IMR-90 (cell line): ENCODE data around the gene RHOT2. TPM values are rescaled to one million over a fixed set of nuclear protein-coding genes. Genes with fewer than 3 reads are reported as not detected.

ENCODE experiments used
- ATAC-seq: fragments of 200-7000 bp; cut with Tn5 transposase; 2 replicates; pipeline ENCODE4 v1.9.1; 2020; ENCODE audit warnings: low read depth, mild to moderate bottlenecking, moderate library complexity
- BruUV-seq: library from RNA; stranded (reverse); fragments of 400-500 nt; replicated peaks from 2 replicates; lab custom pipeline; 2021; lab: Mats Ljungman, UMichigan
- CTCF ChIA-PET: fragments of 300-600 bp; formaldehyde crosslinking; extraction: SDS; loops from one replicate; lab custom pipeline; 2021; ENCODE audit warnings: antibody characterized with exemption; lab: Yijun Ruan, JAX
- POLR2A ChIA-PET: fragments of 300-600 bp; sonication (Branson Sonifier 250); formaldehyde crosslinking; loops from one replicate; lab custom pipeline; 2022; ENCODE audit warnings: antibody characterized with exemption; ENCODE audit not compliant: unreplicated experiment; lab: Charles Lee
- DNase-seq: peaks from one replicate; pipeline ENCODE4 v3.0.0; 2013
- H2AFZ ChIP-seq: replicated peaks from 2 replicates; pipeline ENCODE3; 2013; ENCODE audit warnings: low read length, mild to moderate bottlenecking; ENCODE audit not compliant: poor library complexity
- H2AK5ac ChIP-seq: 2 replicates; pipeline ENCODE4 v1.6.1; 2013; ENCODE audit warnings: low read depth, low read length, inconsistent platforms
- H2AK9ac ChIP-seq: replicated peaks from 2 replicates; pipeline ENCODE3; 2013; ENCODE audit warnings: mild to moderate bottlenecking, low read depth, low read length, moderate library complexity; ENCODE audit not compliant: poor library complexity
- H2BK120ac ChIP-seq: 2 replicates; pipeline ENCODE4 v1.6.1; 2013; ENCODE audit warnings: low read depth, low read length, inconsistent platforms
- H2BK15ac ChIP-seq: 3 replicates; pipeline ENCODE4 v1.6.1; 2013; ENCODE audit warnings: low read depth, low read length, inconsistent platforms
- H2BK20ac ChIP-seq: 2 replicates; pipeline ENCODE4 v1.6.1; 2013; ENCODE audit warnings: low read depth, mild to moderate bottlenecking, inconsistent platforms, low read length, moderate library complexity
- H2BK5ac ChIP-seq: 2 replicates; pipeline ENCODE4 v1.6.1; 2013; ENCODE audit warnings: mild to moderate bottlenecking, low read depth, low read length, inconsistent platforms; ENCODE audit not compliant: poor library complexity, severe bottlenecking
- H3K14ac ChIP-seq: replicated peaks from 2 replicates; pipeline ENCODE4 v1.6.1; 2013; ENCODE audit warnings: low read depth, low read length, inconsistent platforms
- H3K18ac ChIP-seq: 2 replicates; pipeline ENCODE4 v1.6.1; 2013; ENCODE audit warnings: low read depth, low read length, control low read depth
- H3K23ac ChIP-seq: 2 replicates; pipeline ENCODE4 v1.6.1; 2013; ENCODE audit warnings: low read depth, low read length, inconsistent platforms
- H3K27ac ChIP-seq: 2 replicates; pipeline ENCODE4 v1.5.1; 2013; ENCODE audit warnings: mild to moderate bottlenecking, control low read depth, low read length; ENCODE audit not compliant: insufficient read depth
- H3K27me3 ChIP-seq: 2 replicates; pipeline ENCODE4 v1.6.1; 2013; ENCODE audit warnings: low read length; ENCODE audit not compliant: control insufficient read depth, insufficient read depth
- H3K36me3 ChIP-seq: 2 replicates; pipeline ENCODE4 v1.6.1; 2013; ENCODE audit warnings: low read length, mixed read lengths; ENCODE audit not compliant: control insufficient read depth, insufficient read depth
- H3K4ac ChIP-seq: 2 replicates; pipeline ENCODE4 v1.6.1; 2013; ENCODE audit warnings: low read depth, low read length, inconsistent platforms
- H3K4me1 ChIP-seq: 2 replicates; pipeline ENCODE4 v1.6.1; 2013; ENCODE audit warnings: low read length, mixed read lengths; ENCODE audit not compliant: control insufficient read depth, insufficient read depth
- H3K4me2 ChIP-seq: 2 replicates; pipeline ENCODE4 v1.6.1; 2013; ENCODE audit warnings: low read depth, mild to moderate bottlenecking, control low read depth, low read length, moderate library complexity
- H3K4me3 ChIP-seq: 2 replicates; pipeline ENCODE4 v1.5.1; 2013; ENCODE audit warnings: low read depth, mild to moderate bottlenecking, control low read depth, low read length, moderate library complexity; ENCODE audit not compliant: insufficient read depth
- H3K56ac ChIP-seq: 2 replicates; pipeline ENCODE4 v1.6.1; 2013; ENCODE audit warnings: low read length, inconsistent platforms; ENCODE audit not compliant: insufficient read depth; ENCODE audit errors: extremely low read depth
- H3K79me1 ChIP-seq, 2 experiments: 2 replicates each; pipeline ENCODE4 v1.6.1; 2013; ENCODE audit warnings: low read length in 2 of 2, inconsistent platforms in 1 of 2, low read depth in 1 of 2
- H3K9ac ChIP-seq: 2 replicates; pipeline ENCODE4 v1.6.1; 2013; ENCODE audit warnings: low read depth, low read length, control low read depth
- H3K9me1 ChIP-seq: 2 replicates; pipeline ENCODE4 v1.6.1; 2013; ENCODE audit warnings: low read length, inconsistent platforms; ENCODE audit not compliant: insufficient read depth
- H3K9me3 ChIP-seq: 2 replicates; pipeline ENCODE4 v1.6.1; 2013; ENCODE audit warnings: low read length; ENCODE audit not compliant: control insufficient read depth, insufficient read depth
- H4K20me1 ChIP-seq: 2 replicates; pipeline ENCODE4 v1.6.1; 2013; ENCODE audit warnings: low read length, inconsistent platforms; ENCODE audit not compliant: insufficient read depth
- H4K5ac ChIP-seq: 2 replicates; pipeline ENCODE4 v1.6.1; 2013; ENCODE audit warnings: mild to moderate bottlenecking, low read depth, low read length, control low read depth
- H4K8ac ChIP-seq, 2 experiments: 2 replicates each; pipeline ENCODE4 v1.6.1; 2013; ENCODE audit warnings: low read depth in 2 of 2, low read length in 2 of 2, control low read depth in 1 of 2, inconsistent platforms in 1 of 2
- H4K91ac ChIP-seq: 2 replicates; pipeline ENCODE4 v1.6.1; 2013; ENCODE audit warnings: low read depth, low read length, inconsistent platforms; ENCODE audit not compliant: insufficient read depth
- BHLHE40 ChIP-seq: fragments of 150-350 bp; IDR thresholded peaks from 2 replicates; pipeline ENCODE4 v1.6.1; 2016; ENCODE audit warnings: mild to moderate bottlenecking, low read depth, low read length
- CEBPB ChIP-seq: IDR thresholded peaks from 2 replicates; pipeline ENCODE4 v1.6.1; 2012; ENCODE audit warnings: low read depth, low read length, improper control_type of control experiment
- FOS ChIP-seq: fragments of 150-350 bp; IDR thresholded peaks from 2 replicates; pipeline ENCODE4 v1.6.1; 2016; ENCODE audit warnings: low read depth, low read length
- MAZ ChIP-seq: IDR thresholded peaks from 2 replicates; pipeline ENCODE4 v1.6.1; 2012; ENCODE audit warnings: low read depth, mild to moderate bottlenecking, low read length, improper control_type of control experiment, moderate library complexity, borderline replicate concordance
- NFE2L2 ChIP-seq: fragments of 150-350 bp; IDR thresholded peaks from 2 replicates; pipeline ENCODE4 v1.6.1; 2016; ENCODE audit warnings: low read depth, mild to moderate bottlenecking, low read length
- POLR2A ChIP-seq: IDR thresholded peaks from 2 replicates; pipeline ENCODE4 v1.6.1; 2012; ENCODE audit warnings: mild to moderate bottlenecking, low read depth, low read length
- SMC3 ChIP-seq: fragments of 150-350 bp; IDR thresholded peaks from 2 replicates; pipeline ENCODE4 v1.6.1; 2016; ENCODE audit warnings: low read depth, mild to moderate bottlenecking, antibody characterized with exemption, low read length, moderate library complexity
- WGBS, 2 experiments: methylation state at CpG; one replicate each; pipeline versions ENCODE4 v1.1.5 to v1.1.7; 2013; ENCODE audit warnings: missing lambda C conversion rate in 2 of 2; ENCODE audit not compliant: insufficient read length in 1 of 2; ENCODE audit errors: extremely low coverage in 2 of 2; 5-methylcytosine and 5-hydroxymethylcytosine counted together
- dilution Hi-C: fragments of 300-500 bp; cut with HindIII; formaldehyde crosslinking; loops from one replicate; pipeline ENCODE4 v1.14.3; 2018; ENCODE audit warnings: low sequenced_read_pairs; ENCODE audit not compliant: unreplicated experiment
- in situ Hi-C: fragments of 300-500 bp; cut with MboI; formaldehyde crosslinking; loops from 3 replicates; pipeline ENCODE4 v1.14.3; 2019; ENCODE audit warnings: low sequenced_read_pairs, inconsistent platforms, mixed read lengths
- intact Hi-C: fragments of 100-400 bp; cut with micrococcal nuclease; formaldehyde crosslinking; loops from 2 replicates; pipeline ENCODE4 v1.10.0; 2022
- polyA plus RNA-seq, 3 experiments: library from polyadenylated mRNA; depleted of rRNA; stranded (reverse); fragments of >200 nt; gene quantifications; 2 replicates each; pipeline ENCODE4 v1.2.3, GENCODE V29; 2012; ENCODE audit warnings: low replicate concordance in 1 of 3
- total RNA-seq: library from RNA; depleted of rRNA; stranded (reverse); fragments of >200 nt; gene quantifications from 2 replicates; pipeline ENCODE4 v1.2.3, GENCODE V29; 2012

Gene RHOT2
- total and polyA plus RNA-seq, 2 of the 4 experiments (the other 2 are of a cell fraction), result 20.3 to 181 TPM

DNA sequence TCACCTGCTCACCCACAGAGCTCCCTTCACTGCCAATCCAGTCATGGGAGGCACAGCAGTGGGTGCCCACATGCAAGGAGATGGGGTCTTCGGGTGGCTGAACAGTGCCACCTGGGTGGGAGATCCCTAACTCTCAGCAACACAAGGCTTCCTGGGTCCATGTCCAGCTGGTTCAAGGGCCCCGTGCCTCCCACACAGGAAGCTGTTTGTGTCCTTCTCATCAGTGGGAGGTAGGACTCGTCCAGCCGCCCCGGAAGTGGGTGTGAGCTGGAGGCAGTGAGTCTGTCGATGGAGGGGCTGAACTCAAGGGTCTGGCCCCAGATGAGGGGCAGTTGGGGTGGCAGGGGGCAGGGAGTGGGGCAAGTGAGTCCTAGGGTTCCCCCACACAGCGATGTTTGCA, 36.1 kb downstream of the RHOT2 start:
- Histone ChIP-seq H2AFZ (no peak overlapping the region), H2BK120ac (no peak overlapping the region), H3K4me2 (no peak overlapping the region), H3K9ac (no peak overlapping the region), H2AK9ac (no peak overlapping the region), H3K27ac (no peak overlapping the region), H3K23ac (no peak overlapping the region), H3K79me1 (no peaks in the 10 kb centered on the region), H2BK20ac (no peak overlapping the region), H2BK15ac (no peak overlapping the region), H3K4me3 (no peak overlapping the region), H4K20me1 (peaks cover 14% of the 10 kb centered on the region), H4K91ac (no peak overlapping the region), H4K8ac (no peak overlapping the region), H3K9me1 (no peaks in the 10 kb centered on the region), H3K36me3 (no peaks in the 10 kb centered on the region), H3K27me3 (peaks cover 76% of the 10 kb centered on the region), H3K56ac (no peak overlapping the region), H4K5ac (no peak overlapping the region), H3K18ac (no peak overlapping the region), H3K9me3 (no peaks in the 10 kb centered on the region), H3K4ac (no peak overlapping the region), H2BK5ac (no peak overlapping the region), H3K4me1 (no peaks in the 10 kb centered on the region), H2AK5ac (no peak overlapping the region), H3K14ac (no peak overlapping the region)
- no TSS peak for BruUV-seq
- CTCF ChIA-PET, result no interaction called here
- dilution Hi-C loops, result no loop called here
- intact Hi-C loops, result no loop called here
- TF ChIP-seq CEBPB (no peak), BHLHE40 (no peak), NFE2L2 (no peak), POLR2A (no peak), FOS (no peak), MAZ (no peak), SMC3 (no peak)
- WGBS, 2 experiments, result no CpG with 5 or more reads among the region's 7 CpGs
- no peak for ATAC-seq
- POLR2A ChIA-PET, result no interaction called here
- in situ Hi-C loops, result loop anchor here (25.0 kb wide), 1 partner anchor 358 kb away; the partner anchor contains the start of gene SSTR5
- DNase-seq, result no peak
